Measurements from ENCODE around the gene RBM43. TPM values are rescaled to one million over a fixed set of nuclear protein-coding genes. Genes with fewer than 3 reads are reported as not detected.

Gene RBM43
- total and polyA plus RNA-seq, 9 of the 15 experiments (the other 6 are each of a cell fraction or from before 2014, with no cell fraction given): 1.3 to 6.9 (median 3.8) TPM

DNA sequence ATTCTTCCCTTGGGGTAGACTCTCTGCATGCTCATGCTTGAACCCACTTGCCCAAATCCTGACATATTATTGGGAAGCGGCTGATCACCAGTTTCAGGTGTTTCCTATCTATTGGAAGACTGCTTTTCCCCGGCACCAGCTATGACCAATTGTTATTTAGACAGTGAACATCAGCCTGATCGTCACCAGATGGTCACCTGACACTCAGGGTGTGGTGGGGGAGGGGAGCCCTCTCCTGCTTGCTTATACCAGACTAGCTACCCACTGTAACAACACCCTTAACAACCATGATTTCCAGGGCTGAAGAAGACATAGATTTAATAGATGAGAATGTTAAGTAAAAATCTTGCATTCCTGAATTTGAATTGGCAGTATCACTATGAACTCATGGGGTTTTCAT lies 44.3 kb downstream of the RBM43 start (continued):
- TF ChIP-seq MYBL2 (IDR thresholded peaks at IDR 0.05; ENCODE audit: low read depth): no peak
- no peak for TF ChIP-seq MYBL2 (CRISPR knock-in tag; IDR thresholded peaks at IDR 0.05; ENCODE audit: borderline replicate concordance)
- no peak for TF ChIP-seq FOS (IDR thresholded peaks at IDR 0.05; ENCODE audit: extremely low read depth, insufficient read length)

DNA sequence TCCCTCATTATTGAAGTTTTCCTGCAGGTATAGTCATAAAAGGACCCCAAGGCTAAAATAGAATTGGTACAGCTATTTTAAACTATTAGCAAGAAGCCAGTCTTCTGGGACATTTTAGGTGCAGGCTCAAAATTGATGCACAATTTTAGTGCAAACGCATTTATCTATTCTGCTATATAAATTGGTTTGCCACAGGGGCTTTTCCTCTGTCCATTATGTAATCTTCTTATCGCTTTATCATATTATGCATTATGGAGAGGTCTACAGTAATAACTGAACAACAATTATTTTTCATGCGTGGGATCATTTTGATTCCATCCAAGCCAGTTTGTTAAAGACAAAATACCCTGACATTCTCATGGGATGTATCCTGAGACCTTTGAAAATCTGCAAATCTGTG lies 54.6 kb downstream of the RBM43 start:
- Histone ChIP-seq H3K36me3 (ENCODE audit: control insufficient read depth, insufficient read depth, low read length) (no peaks in the 10 kb centered on the region), H2AFZ (ENCODE audit: low read depth, low read length) (no peak overlapping the region), H3K27ac (ENCODE audit: extremely low read depth, low read depth, low read length) (no peak overlapping the region), H4K20me1 (replicated peaks; ENCODE audit: control insufficient read depth, insufficient read depth, low read length) (no peaks in the 10 kb centered on the region), H3K4me2 (ENCODE audit: insufficient read depth, low read length) (no peak overlapping the region), H3K4me3 (no peak overlapping the region), H3K79me2 (ENCODE audit: control insufficient read depth, insufficient read depth, low read length) (no peaks in the 10 kb centered on the region), H3K4me1 (replicated peaks in 1 of 2; ENCODE audit: control insufficient read depth in 2 of 2, insufficient read depth in 2 of 2, low read length in 2 of 2) (no peaks in the 10 kb centered on the region), H3K27me3 (ENCODE audit: control insufficient read depth in 2 of 2, insufficient read depth in 2 of 2, low read length in 2 of 2) (peaks cover 0 to 4% of the 10 kb centered on the region in 2 experiments; a peak in 2 of 5 replicates), H3K9me3 (replicated peaks; ENCODE audit: control insufficient read depth, insufficient read depth, low read depth, low read length) (no peaks in the 10 kb centered on the region), H3K9me1 (ENCODE audit: control insufficient read depth, insufficient read depth, low read length) (no peaks in the 10 kb centered on the region), H3K9ac (ENCODE audit: insufficient read depth in 1 of 2, low read depth in 2 of 2, low read length in 2 of 2) (no peak overlapping the region)
- in situ Hi-C loops (cut with MboI): no loop called here
- DNase-seq (ENCODE audit: extremely low read depth in 1 of 4, low spot score in 3 of 4) (no peak), ATAC-seq (no peak), FAIRE-seq (no peak)
- ChIA-PET CTCF (ENCODE audit: low intra/inter-chr PET ratio) (no interaction called here), POLR2A (no interaction called here)
- intact Hi-C loops (cut with micrococcal nuclease): no loop called here
- 1% methylated on average over 3 of the region's 3 CpGs for WGBS (ENCODE audit: insufficient coverage, low coverage, missing lambda C conversion rate)
- BruUV-seq (replicated peaks): no TSS peak
- TF ChIP-seq, protein P1, sequence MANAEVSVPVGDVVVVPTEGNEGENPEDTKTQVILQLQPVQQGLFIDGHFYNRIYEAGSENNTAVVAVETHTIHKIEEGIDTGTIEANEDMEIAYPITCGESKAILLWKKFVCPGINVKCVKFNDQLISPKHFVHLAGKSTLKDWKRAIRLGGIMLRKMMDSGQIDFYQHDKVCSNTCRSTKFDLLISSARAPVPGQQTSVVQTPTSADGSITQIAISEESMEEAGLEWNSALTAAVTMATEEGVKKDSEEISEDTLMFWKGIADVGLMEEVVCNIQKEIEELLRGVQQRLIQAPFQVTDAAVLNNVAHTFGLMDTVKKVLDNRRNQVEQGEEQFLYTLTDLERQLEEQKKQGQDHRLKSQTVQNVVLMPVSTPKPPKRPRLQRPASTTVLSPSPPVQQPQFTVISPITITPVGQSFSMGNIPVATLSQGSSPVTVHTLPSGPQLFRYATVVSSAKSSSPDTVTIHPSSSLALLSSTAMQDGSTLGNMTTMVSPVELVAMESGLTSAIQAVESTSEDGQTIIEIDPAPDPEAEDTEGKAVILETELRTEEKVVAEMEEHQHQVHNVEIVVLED (CRISPR knock-in tag; IDR thresholded peaks at IDR 0.05): no peak
- TF ChIP-seq STAG1 (CRISPR knock-in tag; IDR thresholded peaks at IDR 0.05; ENCODE audit: borderline replicate concordance) (no peak), MYC (IDR thresholded peaks at IDR 0.05; ENCODE audit: low read depth, low read length) (no peak), MYC (CRISPR knock-in tag; IDR thresholded peaks at IDR 0.05; ENCODE audit: borderline replicate concordance, low read depth) (no peak), MCM5 (IDR thresholded peaks at IDR 0.05; ENCODE audit: low read depth) (no peak)

Measured in K562 (cell line).